CD4-positive, alpha-beta T cell treated with Interleukin-15 for 1 hour (primary cell): ENCODE data around the gene ANKRD45.
"Not testable (repeated sequence)": the region's sequence is repeated elsewhere in the genome, so short reads cannot be mapped to it uniquely, and the experiment has no call there.

Source experiments
- DNase-seq: peaks from one replicate; pipeline ENCODE4 v3.0.0-alpha.2; 2020

Gene ANKRD45

DNA sequence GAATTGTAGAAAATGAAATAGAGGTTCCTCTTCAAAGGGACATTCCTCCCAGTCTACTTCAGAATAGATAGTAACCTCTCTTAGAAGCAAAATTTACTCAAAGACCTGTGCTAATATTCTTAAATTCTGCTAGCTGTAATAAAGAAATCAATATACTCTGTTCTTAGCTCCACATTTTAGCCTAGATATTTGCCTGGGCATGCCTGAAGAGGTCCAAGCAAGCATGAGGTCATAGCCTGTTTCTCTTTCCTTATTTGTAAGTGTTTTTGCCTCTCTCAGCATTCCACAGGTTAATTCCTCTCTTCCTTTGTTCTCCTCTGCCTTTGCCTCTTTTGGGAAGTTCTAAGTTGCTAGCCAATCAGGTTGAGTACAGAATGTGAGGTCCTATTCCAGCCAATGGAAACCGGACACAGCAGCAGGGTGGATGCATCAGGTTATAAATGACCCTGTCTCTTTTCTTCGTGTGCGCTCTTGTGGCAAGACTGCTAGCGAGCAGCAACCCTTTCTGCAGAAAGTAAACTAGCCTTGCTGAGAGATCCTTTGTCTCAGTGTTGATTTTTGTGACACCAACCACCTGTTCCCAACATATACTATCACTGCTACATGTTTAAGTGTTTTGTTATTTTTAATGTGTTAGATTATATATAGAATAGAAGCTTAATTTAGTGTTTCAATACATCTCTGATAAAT, 27.1 kb downstream of the ANKRD45 start:
- DNase-seq: not testable (repeated sequence)

DNA sequence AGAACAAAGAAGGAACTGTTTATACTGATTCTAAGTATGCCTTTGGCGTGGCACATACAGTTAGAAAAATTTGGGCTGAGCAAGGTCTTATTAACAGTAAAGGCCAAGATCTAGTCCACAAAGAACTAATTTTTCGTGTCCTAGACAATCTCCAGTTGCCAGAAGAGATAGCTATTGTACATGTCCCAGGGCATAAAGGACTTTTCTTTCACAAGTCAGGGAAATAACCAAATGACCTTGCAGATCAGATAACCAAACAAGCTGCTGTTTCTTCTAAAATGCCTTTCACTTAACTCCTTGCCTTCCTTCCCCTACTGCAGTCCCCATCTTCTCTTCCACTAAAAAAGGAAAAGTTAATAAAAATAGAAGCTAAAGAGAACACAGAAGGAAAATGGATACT, 30.5 kb downstream of the ANKRD45 start:
- DNase-seq: no peak

DNA sequence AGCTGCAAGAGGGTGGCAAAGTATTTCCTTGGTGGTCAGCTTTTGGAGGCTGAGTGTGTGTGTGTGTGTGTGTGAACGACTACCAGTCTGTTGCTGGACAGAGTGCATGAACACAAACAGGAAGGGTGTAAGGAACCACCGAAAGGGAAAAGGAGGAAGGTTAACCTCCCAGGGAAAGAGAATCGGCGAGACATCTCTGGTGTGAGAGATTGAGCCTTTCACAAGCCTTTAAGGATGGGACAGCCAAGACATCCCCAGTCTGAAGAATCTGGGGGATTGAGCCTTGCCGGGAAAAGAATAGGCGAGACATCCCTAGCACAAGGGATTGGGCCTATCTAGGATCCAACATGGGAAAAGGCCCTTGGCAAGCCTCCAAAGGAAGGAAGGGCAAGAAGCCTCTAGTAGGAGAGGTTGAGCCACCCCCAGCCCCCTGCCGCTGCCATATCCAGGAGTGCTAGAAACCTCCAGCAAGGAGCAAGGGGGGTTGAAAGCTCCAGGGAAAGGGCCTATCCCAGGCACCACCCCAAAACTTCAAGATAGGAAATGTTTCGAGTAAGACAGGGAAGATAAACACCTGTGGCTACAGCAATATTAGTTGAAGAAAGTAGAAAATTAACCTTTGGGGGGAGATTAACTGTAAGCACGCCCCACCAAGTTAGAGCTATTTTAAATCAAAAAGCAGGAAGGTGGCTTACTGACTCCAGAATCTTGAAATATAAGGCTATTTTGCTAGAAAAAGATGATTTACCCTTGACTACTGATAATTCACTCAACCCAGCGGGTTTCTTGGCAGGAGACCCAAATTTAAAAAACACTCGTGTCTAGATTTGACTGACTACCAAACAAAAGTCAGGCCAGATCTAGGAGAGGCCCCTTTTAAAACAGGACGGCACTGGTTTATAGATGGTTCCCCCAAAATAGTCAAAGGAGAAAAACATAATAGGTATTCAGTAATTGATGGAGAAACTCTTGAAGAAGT, 31.3 kb downstream of the ANKRD45 start:
- no peak for DNase-seq

DNA sequence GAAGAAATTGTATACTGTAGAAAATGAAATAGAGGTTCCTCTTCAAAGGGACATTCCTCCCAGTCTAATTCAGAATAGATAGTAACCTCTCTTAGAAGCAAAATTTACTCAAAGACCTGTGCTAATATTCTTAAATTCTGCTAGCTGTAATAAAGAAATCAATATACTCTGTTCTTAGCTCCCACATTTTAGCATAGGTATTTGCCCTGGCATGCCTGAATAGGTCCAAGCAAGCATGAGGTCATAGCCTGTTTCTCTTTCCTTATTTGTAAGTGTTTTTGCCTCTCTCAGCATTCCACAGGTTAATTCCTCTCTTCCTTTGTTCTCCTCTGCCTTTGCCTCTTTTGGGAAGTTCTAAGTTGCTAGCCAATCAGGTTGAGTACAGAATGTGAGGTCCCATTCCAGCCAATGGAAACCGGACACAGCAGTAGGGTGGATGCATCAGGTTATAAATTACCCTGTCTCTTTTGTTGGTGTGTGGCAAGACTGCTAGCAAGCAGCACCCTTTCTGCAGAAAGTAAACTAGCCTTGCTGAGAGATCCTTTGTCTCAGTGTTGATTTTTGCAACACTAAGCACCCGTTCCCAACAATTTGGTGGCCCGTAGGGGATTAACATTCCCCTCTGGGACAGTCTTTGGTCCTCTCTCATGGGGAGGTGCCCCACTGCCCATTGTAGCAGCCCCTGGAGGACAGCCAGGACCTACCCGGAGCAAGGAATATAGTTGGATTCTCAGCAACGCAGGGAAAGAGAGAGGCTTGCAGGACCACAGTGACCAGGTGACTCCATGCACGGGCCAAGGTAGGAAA, 32.2 kb downstream of the ANKRD45 start:
- DNase-seq: not testable (repeated sequence)

DNA sequence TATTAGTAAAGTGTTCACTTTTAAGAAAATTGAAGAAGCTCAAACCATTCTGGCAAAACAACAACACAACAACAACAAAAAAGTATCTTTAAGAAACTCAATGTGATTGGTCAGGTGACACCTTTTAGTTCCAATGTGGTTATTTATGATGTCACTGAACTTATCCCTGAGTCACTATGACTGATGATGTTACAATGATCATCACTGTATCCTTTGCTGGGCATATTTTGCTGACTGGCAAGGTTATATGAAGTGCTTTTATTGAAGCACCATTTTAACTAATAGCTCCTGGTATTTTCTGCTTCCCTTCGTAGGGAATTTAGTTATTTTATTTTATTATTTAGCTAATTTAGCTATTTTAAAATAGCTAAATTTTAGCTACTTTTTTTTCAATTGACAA, 34.5 kb downstream of the ANKRD45 start, which contains the start of gene TEX50:
TSS of gene TEX50 (plus strand) at position 223 of the 400 bp plus-strand sequence. CDS start 184 bp downstream, outside the sequence.
- DNase-seq: no peak

DNA sequence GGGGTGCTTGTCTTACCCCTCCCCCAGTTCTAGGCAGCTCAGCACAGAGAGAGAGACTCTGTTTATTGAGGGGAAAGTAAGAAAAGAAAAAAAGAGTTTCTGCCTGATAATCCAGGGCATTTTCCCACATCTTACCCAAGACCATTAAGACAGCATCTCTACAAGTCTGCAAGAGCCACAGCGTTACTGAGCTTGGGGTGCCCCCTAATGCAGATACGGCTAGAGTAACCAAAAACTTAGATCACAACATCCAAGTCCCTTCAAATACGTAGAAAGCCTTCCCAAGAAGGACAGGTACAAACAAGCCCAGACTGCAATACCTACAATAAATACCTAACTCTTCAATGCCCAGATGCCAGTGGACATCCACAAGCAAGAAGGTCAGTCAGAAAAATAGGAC, 40.8 kb downstream of the ANKRD45 start:
- no peak for DNase-seq

DNA sequence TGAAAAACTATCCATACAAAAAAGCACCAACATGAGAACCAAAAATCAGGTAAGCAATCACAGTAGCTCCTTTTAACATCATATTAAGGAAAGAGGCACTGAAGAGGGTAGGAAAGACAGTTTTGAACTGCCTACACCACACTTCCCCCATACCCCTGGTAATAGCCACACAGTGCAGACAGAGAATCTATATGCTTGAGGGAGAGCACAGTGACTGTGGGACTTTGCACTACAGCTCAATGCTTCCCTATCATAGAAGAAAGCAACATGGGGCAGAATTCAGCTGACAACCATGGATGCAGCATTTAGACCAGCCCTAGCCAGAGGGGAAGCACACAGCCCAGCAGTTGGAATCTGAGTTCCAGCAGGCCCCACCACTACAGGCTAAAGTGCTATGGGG, 42.4 kb downstream of the ANKRD45 start:
- DNase-seq: no peak

DNA sequence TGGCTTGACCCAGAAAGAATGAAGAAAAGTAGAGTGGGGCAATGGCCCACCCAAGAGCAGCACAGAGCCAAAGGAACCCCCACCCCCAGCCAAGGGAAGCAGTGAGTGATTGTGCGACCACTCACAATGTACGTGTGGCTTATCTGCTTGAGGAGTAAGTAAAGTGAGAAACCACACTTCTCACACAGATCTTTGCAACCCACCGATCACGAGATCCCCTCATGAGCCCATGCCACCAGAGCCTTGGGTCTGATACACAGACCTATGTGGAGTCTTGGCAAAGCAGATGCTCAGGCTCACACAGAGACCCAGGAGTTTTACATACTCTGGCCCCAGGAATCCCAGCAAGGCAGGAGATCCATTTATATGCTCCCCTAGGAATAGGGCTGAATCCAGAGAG, 52.8 kb downstream of the ANKRD45 start:
- DNase-seq: no peak

DNA sequence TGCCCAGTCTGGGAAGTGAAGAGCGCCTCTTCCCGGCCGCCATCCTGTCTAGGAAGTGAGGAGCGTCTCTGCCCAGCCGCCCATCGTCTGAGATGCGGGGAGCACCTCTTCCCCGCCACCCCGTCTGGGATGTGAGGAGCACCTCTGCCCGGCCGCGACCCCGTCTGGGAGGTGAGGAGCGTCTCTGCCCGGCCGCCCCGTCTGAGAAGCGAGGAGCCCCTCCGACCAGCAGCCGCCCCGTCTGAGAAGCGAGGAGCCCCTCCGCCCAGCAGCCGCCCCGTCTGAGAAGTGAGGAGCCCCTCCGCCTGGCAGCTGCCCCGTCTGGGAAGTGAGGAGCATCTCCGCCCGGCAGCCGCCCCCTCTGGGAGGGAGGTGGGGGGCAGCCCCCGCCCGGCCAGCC, 56.6 kb downstream of the ANKRD45 start:
- not testable (repeated sequence) for DNase-seq

DNA sequence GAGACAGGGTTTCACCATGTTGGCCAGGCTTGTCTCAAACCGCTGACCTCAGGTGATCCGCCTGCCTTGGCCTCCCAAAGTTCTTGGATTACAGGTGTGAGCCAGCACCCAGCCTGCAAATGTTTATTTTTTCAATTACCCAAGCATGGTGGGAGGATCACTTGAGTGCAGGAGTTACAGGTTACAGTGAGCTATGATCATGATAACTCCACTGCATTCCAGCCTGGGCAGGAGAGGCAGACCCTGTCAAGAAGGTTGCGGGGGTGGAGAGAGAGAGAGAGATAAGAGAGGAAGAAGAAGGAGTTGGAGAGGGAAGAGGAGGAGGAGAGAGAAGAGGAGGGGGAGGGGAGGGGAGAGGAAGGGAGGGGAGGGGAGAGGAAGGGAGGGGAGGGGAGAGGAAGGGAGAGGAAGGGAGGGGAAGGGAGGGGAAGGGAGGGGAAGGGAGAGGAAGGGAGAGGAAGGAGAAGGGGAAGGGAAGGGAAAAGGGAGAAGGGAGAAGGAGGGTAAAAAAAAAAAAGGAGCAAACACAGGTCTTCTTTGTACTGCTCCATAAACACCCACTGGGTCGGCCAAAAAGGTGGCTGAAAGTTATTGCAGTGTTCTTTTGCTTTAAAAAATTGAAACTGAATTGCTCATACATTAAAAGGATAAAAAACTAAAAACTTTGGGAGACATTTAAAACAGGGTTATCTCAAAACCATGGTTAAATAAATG, 61.0 kb downstream of the ANKRD45 start:
- no peak for DNase-seq

DNA sequence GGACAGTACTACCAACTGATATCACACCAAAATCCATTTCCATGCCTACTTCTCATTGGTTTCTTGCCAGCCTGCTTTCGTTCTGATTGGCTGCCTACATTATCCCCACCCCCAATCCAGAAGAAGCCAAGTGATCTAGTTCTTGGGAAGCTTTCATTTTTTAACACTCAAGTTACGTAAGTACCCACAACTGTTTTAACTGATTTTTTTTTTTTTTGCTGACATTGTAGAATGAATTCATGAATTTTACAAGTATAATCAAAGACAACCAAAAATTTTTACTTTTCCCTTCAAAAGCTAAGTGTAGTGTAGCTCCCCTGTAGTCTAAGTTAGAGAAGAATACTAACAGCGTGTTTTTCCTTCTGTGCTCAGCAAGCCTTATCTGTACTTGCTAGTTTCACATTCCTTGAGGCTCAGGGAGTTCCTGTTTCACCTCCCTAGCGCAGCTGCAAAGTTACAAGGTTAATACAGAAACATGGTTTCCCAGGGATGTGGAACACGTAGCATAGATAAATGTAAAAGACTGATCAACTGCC, 66.5 kb downstream of the ANKRD45 start, which contains the start of gene SLC9C2:
TSS of gene SLC9C2 (minus strand) at position 17 of the 536 bp plus-strand sequence. CDS start 1,296 bp downstream, outside the sequence.
- DNase-seq: no peak

DNA sequence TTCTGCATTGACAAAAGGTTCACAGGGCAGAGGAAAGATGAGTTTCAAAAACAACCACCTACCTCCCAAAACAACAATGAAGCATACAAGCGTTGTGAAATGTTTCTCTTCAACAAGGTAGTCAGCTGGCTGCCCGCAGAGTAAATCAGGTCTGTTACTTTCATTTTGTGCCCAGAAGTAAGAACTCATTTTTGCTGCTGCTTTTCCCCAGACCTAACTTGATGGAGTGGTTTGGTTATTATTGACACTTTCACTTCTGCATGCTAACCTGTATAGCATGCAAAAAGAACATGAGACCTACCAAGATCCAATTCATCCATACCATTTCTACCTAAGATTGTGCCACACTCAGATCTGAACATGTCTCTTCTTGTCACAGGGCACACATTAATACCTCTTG, 68.1 kb downstream of the ANKRD45 start:
- no peak for DNase-seq

DNA sequence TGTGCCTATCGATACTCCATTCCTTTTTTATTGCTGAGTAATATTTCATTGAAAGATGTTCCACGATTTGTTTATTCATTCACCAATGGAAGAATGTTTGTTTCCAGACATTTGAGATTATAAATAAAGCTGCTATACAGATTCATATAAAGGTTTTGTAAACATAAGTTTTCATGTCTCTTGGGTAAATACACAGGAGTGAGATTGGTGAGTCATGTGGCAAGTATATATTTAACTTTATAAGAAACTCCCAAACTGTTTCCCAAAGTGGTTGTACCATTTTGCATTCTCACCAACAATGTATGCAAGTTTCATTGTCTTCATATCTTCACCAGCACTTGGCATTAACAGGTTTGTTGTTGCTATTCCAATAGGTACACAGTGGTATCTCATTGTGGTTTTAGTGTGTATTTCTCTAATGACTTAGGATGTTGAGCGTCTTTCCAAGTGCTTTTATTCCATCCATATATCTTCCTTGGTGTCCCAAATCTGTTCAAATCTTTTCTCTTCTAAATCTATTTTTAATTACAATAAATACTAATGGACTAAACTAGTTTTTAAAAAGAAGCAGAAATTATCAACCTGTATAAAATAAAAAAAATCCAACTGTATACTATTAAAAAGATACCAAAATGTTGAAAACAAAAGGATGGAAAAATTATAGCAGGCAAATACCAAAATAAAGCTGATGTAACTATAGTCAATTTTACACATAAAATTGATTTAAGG, 73.4 kb downstream of the ANKRD45 start:
- no peak for DNase-seq

DNA sequence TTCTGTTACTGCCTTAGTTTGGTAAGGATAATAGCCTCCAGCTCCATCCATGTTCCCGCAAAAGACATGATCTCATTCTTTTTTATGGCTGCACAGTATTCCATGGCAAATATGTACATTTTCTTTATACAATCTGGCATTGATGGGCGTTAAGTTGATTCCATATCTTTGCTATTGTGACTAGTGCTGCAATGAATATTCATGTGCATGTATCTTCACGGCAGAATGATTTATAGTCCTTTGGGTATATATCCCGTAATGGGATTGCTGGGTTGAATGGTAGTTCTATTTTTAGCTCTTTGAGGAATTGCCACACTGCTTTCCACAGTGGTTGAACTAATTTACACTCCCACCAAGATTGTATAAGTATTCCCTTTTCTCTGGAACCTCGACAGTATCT, 78.5 kb downstream of the ANKRD45 start:
- not testable (repeated sequence) for DNase-seq

DNA sequence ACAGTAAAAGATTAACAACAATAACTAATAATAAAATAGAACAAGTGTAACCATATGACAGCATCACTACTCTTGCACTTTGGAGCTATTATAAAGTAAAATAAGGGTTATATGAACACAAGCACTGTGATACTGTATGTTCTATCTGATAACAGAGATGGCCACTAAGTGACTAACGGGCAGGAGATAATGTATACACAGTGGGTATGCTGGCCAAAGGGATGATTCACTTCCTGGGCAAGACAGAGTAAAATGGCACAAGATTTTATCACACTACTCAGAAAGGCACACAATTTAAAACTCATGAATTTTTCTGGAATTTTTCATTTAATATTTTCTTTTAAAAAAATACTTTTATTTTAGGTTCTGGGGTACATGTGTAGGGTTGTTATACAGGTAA, 79.1 kb downstream of the ANKRD45 start:
- no peak for DNase-seq

DNA sequence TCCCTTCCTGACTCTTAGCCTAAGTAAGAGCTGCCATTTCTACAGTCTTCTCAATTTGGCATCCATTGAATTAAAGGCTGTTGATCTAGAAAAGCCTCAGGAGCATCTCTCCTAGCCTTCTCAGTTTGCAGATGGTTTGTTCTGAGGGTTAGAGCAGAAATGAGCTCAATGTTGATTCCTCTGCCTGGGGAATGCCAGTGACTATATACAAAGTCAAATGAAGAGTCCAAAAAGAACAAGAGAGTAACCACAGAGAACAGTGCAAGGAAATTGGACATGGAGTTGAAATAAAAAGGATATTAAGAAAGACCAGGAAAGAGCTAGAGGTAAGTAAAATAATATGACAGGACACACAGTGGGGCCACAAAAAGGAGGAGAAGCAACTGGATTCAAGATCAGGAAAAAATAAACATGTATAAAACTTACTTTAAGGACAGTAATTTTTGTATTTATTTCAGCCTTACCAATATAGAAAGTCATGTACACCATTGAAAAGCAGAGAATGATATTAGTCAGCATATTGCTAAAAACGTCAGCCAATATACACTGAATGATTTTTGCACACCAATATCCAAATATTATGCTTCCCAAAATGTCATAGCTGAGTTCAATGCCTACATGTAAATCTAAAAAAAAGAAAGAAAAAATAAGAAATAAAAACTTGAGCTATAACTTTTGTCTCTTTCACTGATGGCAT, 88.1 kb downstream of the ANKRD45 start:
- DNase-seq: no peak

DNA sequence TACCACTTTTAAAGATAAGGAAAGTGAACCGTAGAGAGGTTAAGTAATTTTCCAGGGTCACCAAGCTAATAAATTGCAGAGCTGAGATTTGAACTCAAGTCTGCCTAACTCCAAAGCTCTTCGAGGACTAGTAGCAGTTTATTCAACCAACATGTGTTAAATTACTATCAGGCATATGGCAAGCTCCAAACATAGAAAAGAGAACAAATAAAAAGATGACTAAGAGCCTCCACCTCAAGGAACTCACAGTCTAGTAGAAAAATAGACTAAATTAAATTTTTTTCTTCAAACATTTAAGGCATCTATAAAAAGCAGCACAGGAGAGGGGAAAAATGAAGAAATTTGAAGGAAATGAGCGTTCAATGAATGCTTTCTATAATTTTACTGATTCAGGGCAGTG, 89.0 kb downstream of the ANKRD45 start:
- DNase-seq: no peak

DNA sequence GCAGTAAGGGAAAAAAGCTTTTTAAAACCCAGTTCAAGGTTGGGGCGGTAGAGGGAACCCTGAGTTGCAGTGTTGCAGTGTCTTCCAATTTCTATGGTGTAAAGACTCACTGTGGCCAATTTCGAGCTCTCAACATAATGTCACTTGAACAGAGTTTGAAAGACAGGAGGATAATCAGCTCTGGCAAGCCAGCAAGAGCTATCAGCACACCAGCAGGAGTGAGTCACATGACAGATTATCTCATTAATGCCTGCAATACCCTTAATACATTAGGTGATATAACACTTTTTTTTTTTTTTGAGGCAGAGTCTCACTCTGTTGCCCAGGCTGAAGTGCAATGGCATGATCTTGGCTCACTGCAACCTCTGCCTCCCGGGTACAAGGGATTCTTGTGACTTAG, 89.6 kb downstream of the ANKRD45 start:
- no peak for DNase-seq

DNA sequence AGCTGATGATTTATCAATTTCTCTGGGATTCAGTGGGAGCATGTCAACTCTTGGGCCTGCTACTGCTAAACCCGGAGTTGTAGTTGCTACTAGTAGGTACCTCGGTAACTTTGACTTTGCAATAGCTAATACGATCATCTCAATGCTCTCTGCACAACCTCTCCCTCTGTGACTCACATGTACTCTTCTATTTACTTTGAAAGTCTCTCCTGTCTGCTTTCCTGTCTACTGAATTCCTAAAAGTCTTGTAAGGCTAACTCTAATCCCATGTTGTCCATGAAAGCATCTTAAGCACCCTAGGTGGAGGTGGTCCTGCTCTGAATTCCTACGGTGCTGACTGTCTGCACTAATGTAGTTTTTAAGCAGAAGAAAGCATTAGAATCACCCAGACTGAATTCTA, 96.1 kb downstream of the ANKRD45 start:
- no peak for DNase-seq

DNA sequence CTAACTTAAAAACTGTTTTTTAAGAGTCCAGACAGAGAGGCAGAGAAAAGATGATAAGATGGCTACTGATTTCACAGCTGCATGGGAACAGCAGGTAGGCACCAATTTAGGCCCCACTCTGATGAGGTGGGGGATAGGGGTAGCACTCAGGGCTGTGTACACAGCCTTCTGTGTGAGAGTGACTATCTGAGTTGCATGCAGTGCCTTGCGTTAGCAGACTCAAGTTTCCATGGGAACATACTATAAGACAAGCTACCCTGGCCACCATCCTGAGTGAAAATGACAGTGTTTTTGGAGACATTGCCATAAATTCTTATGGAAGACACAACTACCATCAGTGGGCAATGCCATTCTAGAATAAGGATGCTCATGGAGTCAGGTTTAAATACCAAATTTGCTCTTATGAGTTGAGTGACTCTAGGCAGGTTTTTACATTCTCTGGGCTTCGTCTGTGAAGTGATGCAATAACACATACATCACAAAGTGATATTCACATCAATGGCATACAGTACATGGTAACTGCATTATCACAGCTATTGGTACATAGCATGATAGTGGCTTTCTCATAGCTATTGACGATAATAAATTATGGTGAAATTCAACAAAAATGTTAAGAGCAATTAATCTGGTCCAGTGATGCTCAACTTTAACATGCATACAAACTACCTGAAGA, 97.3 kb downstream of the ANKRD45 start:
- no peak for DNase-seq
